Hypothalamus (tissue), 51 donors: ENCODE data around the gene TNRC6C.
"Not testable (repeated sequence)": the region's sequence is repeated elsewhere in the genome, so short reads cannot be mapped to it uniquely, and the experiment has no call there.

Experiments
- DNase-seq, 51 donors: peaks; one replicate each; lab custom pipeline; 2025; lab: John Stamatoyannopoulos, UW

The TNRC6C gene

GRCh38 chr17:77929180-77929564 is 29.3 kb upstream of the TNRC6C start:
- DNase-seq: no peak

- no peak for DNase-seq
These were observed 28.5 kb upstream of the TNRC6C start for GRCh38 chr17:77929871-77930436.

- DNase-seq: no peak
These were observed 27.4 kb upstream of the TNRC6C start for GRCh38 chr17:77930780-77931768.

GRCh38 chr17:77933777-77934398 is 24.6 kb upstream of the TNRC6C start:
- no peak for DNase-seq

GRCh38 chr17:77935121-77935571 is 23.4 kb upstream of the TNRC6C start:
- DNase-seq: no peak

- DNase-seq: not testable (repeated sequence)
These were observed 22.8 kb upstream of the TNRC6C start for GRCh38 chr17:77935744-77936143.

- DNase-seq: no peak
These were observed 21.6 kb upstream of the TNRC6C start for GRCh38 chr17:77936881-77937280.

GRCh38 chr17:77941004-77941403 is 17.5 kb upstream of the TNRC6C start:
- DNase-seq: no peak

GRCh38 chr17:77942112-77942988 is 16.2 kb upstream of the TNRC6C start:
- peak in 46 of 51 donors; percentile 21 to 94 (median 74) for DNase-seq

- DNase-seq: no peak
These were observed 14.5 kb upstream of the TNRC6C start for GRCh38 chr17:77943971-77944370.

GRCh38 chr17:77944390-77945222 is 13.9 kb upstream of the TNRC6C start:
- DNase-seq: no peak

- peak in 1 of 51 donors; percentile 10 for DNase-seq
These were observed 11.4 kb upstream of the TNRC6C start for GRCh38 chr17:77946900-77947645.

GRCh38 chr17:77948690-77949114 is 9.8 kb upstream of the TNRC6C start:
- peak in 32 of 51 donors; percentile 12 to 70 (median 38) for DNase-seq

- no peak for DNase-seq
These were observed 7.4 kb upstream of the TNRC6C start for GRCh38 chr17:77951123-77951522.

GRCh38 chr17:77952368-77952767 is 6.1 kb upstream of the TNRC6C start:
- DNase-seq: no peak

GRCh38 chr17:77957235-77957856 is 1.2 kb upstream of the TNRC6C start:
- peak in 4 of 51 donors; percentile 41 to 78 (median 64) for DNase-seq

GRCh38 chr17:77958716-77959125 is 218 bp downstream of the TNRC6C start:
- DNase-seq: peak in 2 of 51 donors; percentile 69 to 70
